HepG2 (cell line): ENCODE data around the gene SLC22A4. TPM values are rescaled to one million over a fixed set of nuclear protein-coding genes. Genes with fewer than 3 reads are reported as not detected.
A peak's percentile ranks its signal among the peaks of the same experiment; 100 is the strongest.

Source experiments
- ATAC-seq: fragments of 200-7000 bp; cut with Tn5 transposase; 3 replicates; pipeline ENCODE4 v1.9.1; 2020; ENCODE audit warnings: mild to moderate bottlenecking, moderate library complexity
- BruUV-seq: library from RNA; stranded (reverse); fragments of 400-500 nt; replicated peaks from 2 replicates; lab custom pipeline; 2021; lab: Mats Ljungman, UMichigan
- CTCF ChIA-PET: fragments of 300-600 bp; formaldehyde crosslinking; extraction: SDS; loops from one replicate; lab custom pipeline; 2021; ENCODE audit warnings: low total read pairs, inconsistent platforms, low intra/inter-chr PET ratio; lab: Yijun Ruan, JAX
- POLR2A ChIA-PET: fragments of 350-600 bp; sonication (Branson Sonifier 250); formaldehyde crosslinking; loops from one replicate; lab custom pipeline; 2020; ENCODE audit warnings: antibody characterized with exemption, inconsistent platforms; lab: Yijun Ruan, JAX
- DNase-seq: peaks from one replicate; pipeline ENCODE4 v3.0.0-alpha.2; 2015; ENCODE audit warnings: low spot score
- FAIRE-seq: peaks from 3 replicates; lab custom pipeline; 2011; peaks lifted over from hg19 to GRCh38; lab: Jason Lieb, UNC
- H2AFZ ChIP-seq: one replicate; pipeline ENCODE4 v1.6.1; 2011; ENCODE audit warnings: low read length, inconsistent platforms
- H3K27ac ChIP-seq: fragments of 300-600 bp; 3 replicates; pipeline ENCODE4 v1.8.0; 2011; ENCODE audit warnings: mixed run types, mild to moderate bottlenecking, mixed read lengths, low read length, inconsistent platforms; ENCODE audit not compliant: insufficient read depth; ENCODE audit errors: extremely low read length
- H3K27me3 ChIP-seq, 2 experiments: fragments of 200-600 bp in 1 of 2; 2 replicates in 1 of 2; 3 replicates in 1 of 2; pipeline versions ENCODE4 v1.6.0 to v1.8.0; 2011; ENCODE audit warnings: low read length in 2 of 2, mild to moderate bottlenecking in 2 of 2, moderate library complexity in 2 of 2, inconsistent platforms in 1 of 2; ENCODE audit not compliant: insufficient read depth in 2 of 2, control insufficient read depth in 1 of 2
- H3K36me3 ChIP-seq, 2 experiments: fragments of 200-600 bp in 1 of 2; replicated peaks in 1 of 2; 2 replicates in 1 of 2; 3 replicates in 1 of 2; pipeline versions ENCODE4 v1.5.1 to v1.8.0; 2011; ENCODE audit warnings: low read length in 2 of 2, inconsistent platforms in 1 of 2; ENCODE audit not compliant: insufficient read depth in 2 of 2, control insufficient read depth in 1 of 2
- H3K4me1 ChIP-seq: 2 replicates; pipeline ENCODE4 v1.5.1; 2012; ENCODE audit warnings: low read length, inconsistent platforms; ENCODE audit not compliant: insufficient read depth
- H3K4me2 ChIP-seq: 2 replicates; pipeline ENCODE4 v1.6.0; 2011; ENCODE audit warnings: low read depth, low read length, inconsistent platforms
- H3K4me3 ChIP-seq, 3 experiments: fragments of 200-600 bp in 1 of 3; sonication (generic), shearing (Covaris generic) in 1 of 3; replicated peaks in 1 of 3; 2 replicates each; pipeline ENCODE4 v1.5.1; 2011 to 2016; ENCODE audit warnings: low read length in 3 of 3, inconsistent platforms in 2 of 3, low read depth in 2 of 3, mild to moderate bottlenecking in 2 of 3, control low read depth in 1 of 3, mixed read lengths in 1 of 3; ENCODE audit not compliant: insufficient read depth in 1 of 3
- H3K79me2 ChIP-seq: one replicate; pipeline ENCODE4 v1.6.1; 2011; ENCODE audit warnings: low read length, inconsistent platforms; ENCODE audit not compliant: insufficient read depth
- H3K9ac ChIP-seq: 2 replicates; pipeline ENCODE4 v1.6.0; 2011; ENCODE audit warnings: mild to moderate bottlenecking, low read depth, low read length, inconsistent platforms; ENCODE audit not compliant: insufficient read depth
- H3K9me3 ChIP-seq: 2 replicates; pipeline ENCODE4 v1.5.1; 2012; ENCODE audit warnings: mild to moderate bottlenecking, low read length
- H4K20me1 ChIP-seq: 2 replicates; pipeline ENCODE4 v1.6.0; 2011; ENCODE audit warnings: inconsistent platforms, mild to moderate bottlenecking, low read length, moderate library complexity; ENCODE audit not compliant: insufficient read depth
- FOSL2 ChIP-seq: sonication (generic); formaldehyde crosslinking; IDR thresholded peaks from 2 replicates; pipeline ENCODE4 v1.4.0; 2020; ENCODE audit warnings: missing genetic modification reagents
- FOXA1 ChIP-seq, 2 experiments: fragments of 450-650 bp in 1 of 2; sonication (generic) in 1 of 2; formaldehyde crosslinking in 1 of 2; IDR thresholded peaks; 2 replicates each; pipeline versions ENCODE4 v1.4.0 to v1.6.1; 2016 to 2020; ENCODE audit warnings: missing genetic modification reagents in 1 of 2
- FOXP1 ChIP-seq, 2 experiments: fragments of 450-650 bp in 1 of 2; IDR thresholded peaks; 2 replicates each; pipeline ENCODE4 v1.6.1; 2017 to 2018; ENCODE audit warnings: antibody characterized with exemption in 1 of 2
- TBX3 ChIP-seq: fragments of 450-650 bp; IDR thresholded peaks from 2 replicates; pipeline ENCODE4 v1.6.1; 2017; ENCODE audit warnings: antibody characterized with exemption, mild to moderate bottlenecking, inconsistent platforms, borderline replicate concordance
- ZMYM2 ChIP-seq: sonication (generic); formaldehyde crosslinking; IDR thresholded peaks from 2 replicates; pipeline ENCODE4 v1.8.0; 2022; ENCODE audit warnings: mild to moderate bottlenecking, missing genetic modification reagents
- ZNF224 ChIP-seq: sonication (generic); formaldehyde crosslinking; IDR thresholded peaks from 2 replicates; pipeline ENCODE4 v1.5.0; 2020; ENCODE audit warnings: mild to moderate bottlenecking, missing genetic modification reagents
- ZNF317 ChIP-seq: sonication (generic); formaldehyde crosslinking; IDR thresholded peaks from 2 replicates; pipeline ENCODE4 v1.5.0; 2020; ENCODE audit warnings: mild to moderate bottlenecking, missing genetic modification reagents
- ZNF337 ChIP-seq: sonication (generic); formaldehyde crosslinking; IDR thresholded peaks from 2 replicates; pipeline ENCODE4 v1.5.1; 2020; ENCODE audit warnings: missing genetic modification reagents, low read depth, mild to moderate bottlenecking, borderline replicate concordance
- WGBS: methylation state at CpG from one replicate; pipeline ENCODE4 v1.1.6; 2017; ENCODE audit warnings: low lambda C conversion rate; 5-methylcytosine and 5-hydroxymethylcytosine counted together
- in situ Hi-C: cut with HindIII; loops from 2 replicates; pipeline ENCODE4 v1.10.0; 2017; ENCODE audit warnings: low pct_unique_long_range_greater_than_20kb; ENCODE audit not compliant: extremely low pct_ligation_motif_present
- intact Hi-C: fragments of 100-400 bp; cut with micrococcal nuclease; formaldehyde crosslinking; loops from one replicate; pipeline ENCODE4 v1.10.0; 2022; ENCODE audit not compliant: unreplicated experiment
- polyA plus RNA-seq, 8 experiments: library from polyadenylated mRNA; depleted of rRNA in 3 of 8; stranded (reverse) in 7 of 8; unstranded in 1 of 8; fragments of >200 nt; fragmentation: Illumina TruSeq in 4 of 8; extraction: Trizol in 4 of 8; gene quantifications; 2 replicates each; pipeline versions ENCODE4 v1.2.1 to v1.2.3, GENCODE V29; 2011 to 2016; ENCODE audit warnings: low read depth in 4 of 8, missing spikeins in 1 of 8, mixed read lengths in 1 of 8; ENCODE audit not compliant: insufficient read depth in 1 of 8
- total RNA-seq, 5 experiments: library from RNA; depleted of rRNA; stranded (reverse); fragments of >200 nt; fragmentation: Illumina TruSeq; extraction: Trizol; gene quantifications; 2 replicates each; pipeline ENCODE4 v1.2.3, GENCODE V29; 2016; ENCODE audit warnings: low read depth in 1 of 5
- TF ChIP-seq, protein P1 (sequence below): IDR thresholded peaks from 2 replicates; pipeline ENCODE4 v1.6.1; 2012; ENCODE audit warnings: low read length, improper control_type of control experiment
- TF ChIP-seq, protein P2 (sequence below): sonication (generic); formaldehyde crosslinking; IDR thresholded peaks from 2 replicates; pipeline ENCODE4 v1.8.0; 2022; ENCODE audit warnings: mild to moderate bottlenecking, missing genetic modification reagents; ENCODE audit not compliant: insufficient replicate concordance

Gene SLC22A4
- total and polyA plus RNA-seq, 2 of the 13 experiments (the other 11 are each of a cell fraction or from before 2014, with no cell fraction given) = 0.33 to 0.62 TPM

DNA sequence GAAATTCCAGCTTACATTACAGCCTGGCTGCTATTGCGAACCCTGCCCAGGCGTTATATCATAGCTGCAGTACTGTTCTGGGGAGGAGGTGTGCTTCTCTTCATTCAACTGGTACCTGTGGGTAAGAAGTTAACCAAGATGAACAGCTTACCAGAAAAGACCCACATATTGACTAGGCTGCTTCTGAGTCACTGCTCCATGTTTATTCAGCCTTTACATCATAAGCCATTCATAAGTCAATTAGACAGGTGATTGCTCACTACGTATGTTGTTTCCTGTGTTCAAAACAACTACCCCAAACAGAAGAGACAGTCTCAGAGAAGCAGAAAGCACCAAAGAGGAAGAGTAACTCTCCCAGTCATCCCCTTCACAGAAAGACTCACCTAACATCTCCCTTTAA, 40.6 kb downstream of the SLC22A4 start:
- H3K9ac ChIP-seq = no peak overlapping the region
- BruUV-seq = no TSS peak
- POLR2A ChIA-PET = no interaction called here
- TF ChIP-seq FOXA1 (IDR thresholded peaks at IDR 0.05) = no peak
- TF ChIP-seq FOXA1 (CRISPR knock-in tag; IDR thresholded peaks at IDR 0.05) = 0 out of 2 replicates have a peak, but pooled peaks have one; percentile 30
- no peak for TF ChIP-seq FOXP1 (IDR thresholded peaks at IDR 0.05)
- TF ChIP-seq FOXP1 (CRISPR knock-in tag; IDR thresholded peaks at IDR 0.05) = peak; percentile 37; the same call in 1 of the 2 replicates
- TF ChIP-seq FOSL2 (CRISPR knock-in tag) = peak; percentile 36; the same call in 1 of the 2 replicates
- TF ChIP-seq ZNF224 = no peak
- peak; percentile 90 for TF ChIP-seq ZNF317 (CRISPR knock-in tag)
- intact Hi-C loops = no loop called here
- H3K9me3 ChIP-seq = no peaks in the 10 kb centered on the region
- CTCF ChIA-PET = no interaction called here
- H3K27me3 ChIP-seq = no peaks in the 10 kb centered on the region
- WGBS = 85% methylated on average over 3 of the region's 3 CpGs
- H4K20me1 ChIP-seq = no peaks in the 10 kb centered on the region
- peaks cover 22% of the 10 kb centered on the region for H3K4me1 ChIP-seq
- no peaks in the 10 kb centered on the region for H3K79me2 ChIP-seq
- no peak overlapping the region for H3K4me2 ChIP-seq
- H3K27ac ChIP-seq = no peak overlapping the region
- H3K36me3 ChIP-seq = no peaks in the 10 kb centered on the region
- no peak overlapping the region for H3K4me3 ChIP-seq
- in situ Hi-C loops = no loop called here
- DNase-seq = peak; percentile 14
- no peak; the same call in 2 of the 3 replicates for ATAC-seq
- H2AFZ ChIP-seq = no peak overlapping the region
- FAIRE-seq = peak; percentile 4

GRCh38 chr5:132335402-132335801, 41.2 kb downstream of the SLC22A4 start:
- BruUV-seq = no TSS peak
- DNase-seq (no peak), ATAC-seq (no peak), FAIRE-seq (no peak)
- no peaks in the 10 kb centered on the region for H3K27me3 ChIP-seq
- no peak overlapping the region for H3K4me3 ChIP-seq
- H3K79me2 ChIP-seq = no peaks in the 10 kb centered on the region
- no peak overlapping the region for H3K9ac ChIP-seq
- H2AFZ ChIP-seq = no peak overlapping the region
- intact Hi-C loops (no loop called here), in situ Hi-C loops (no loop called here)
- CTCF ChIA-PET = no interaction called here
- H3K27ac ChIP-seq = no peak overlapping the region
- peaks cover 28% of the 10 kb centered on the region for H3K4me1 ChIP-seq
- H3K36me3 ChIP-seq = no peaks in the 10 kb centered on the region
- no peak overlapping the region for H3K4me2 ChIP-seq
- no peaks in the 10 kb centered on the region for H3K9me3 ChIP-seq
- POLR2A ChIA-PET = no interaction called here
- H4K20me1 ChIP-seq = no peaks in the 10 kb centered on the region
- TF ChIP-seq, protein P1, sequence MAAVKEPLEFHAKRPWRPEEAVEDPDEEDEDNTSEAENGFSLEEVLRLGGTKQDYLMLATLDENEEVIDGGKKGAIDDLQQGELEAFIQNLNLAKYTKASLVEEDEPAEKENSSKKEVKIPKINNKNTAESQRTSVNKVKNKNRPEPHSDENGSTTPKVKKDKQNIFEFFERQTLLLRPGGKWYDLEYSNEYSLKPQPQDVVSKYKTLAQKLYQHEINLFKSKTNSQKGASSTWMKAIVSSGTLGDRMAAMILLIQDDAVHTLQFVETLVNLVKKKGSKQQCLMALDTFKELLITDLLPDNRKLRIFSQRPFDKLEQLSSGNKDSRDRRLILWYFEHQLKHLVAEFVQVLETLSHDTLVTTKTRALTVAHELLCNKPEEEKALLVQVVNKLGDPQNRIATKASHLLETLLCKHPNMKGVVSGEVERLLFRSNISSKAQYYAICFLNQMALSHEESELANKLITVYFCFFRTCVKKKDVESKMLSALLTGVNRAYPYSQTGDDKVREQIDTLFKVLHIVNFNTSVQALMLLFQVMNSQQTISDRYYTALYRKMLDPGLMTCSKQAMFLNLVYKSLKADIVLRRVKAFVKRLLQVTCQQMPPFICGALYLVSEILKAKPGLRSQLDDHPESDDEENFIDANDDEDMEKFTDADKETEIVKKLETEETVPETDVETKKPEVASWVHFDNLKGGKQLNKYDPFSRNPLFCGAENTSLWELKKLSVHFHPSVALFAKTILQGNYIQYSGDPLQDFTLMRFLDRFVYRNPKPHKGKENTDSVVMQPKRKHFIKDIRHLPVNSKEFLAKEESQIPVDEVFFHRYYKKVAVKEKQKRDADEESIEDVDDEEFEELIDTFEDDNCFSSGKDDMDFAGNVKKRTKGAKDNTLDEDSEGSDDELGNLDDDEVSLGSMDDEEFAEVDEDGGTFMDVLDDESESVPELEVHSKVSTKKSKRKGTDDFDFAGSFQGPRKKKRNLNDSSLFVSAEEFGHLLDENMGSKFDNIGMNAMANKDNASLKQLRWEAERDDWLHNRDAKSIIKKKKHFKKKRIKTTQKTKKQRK = no peak
- TF ChIP-seq ZNF337 (CRISPR knock-in tag) (no peak), TBX3 (no peak), ZMYM2 (CRISPR knock-in tag) (no peak)
- TF ChIP-seq, protein P2, sequence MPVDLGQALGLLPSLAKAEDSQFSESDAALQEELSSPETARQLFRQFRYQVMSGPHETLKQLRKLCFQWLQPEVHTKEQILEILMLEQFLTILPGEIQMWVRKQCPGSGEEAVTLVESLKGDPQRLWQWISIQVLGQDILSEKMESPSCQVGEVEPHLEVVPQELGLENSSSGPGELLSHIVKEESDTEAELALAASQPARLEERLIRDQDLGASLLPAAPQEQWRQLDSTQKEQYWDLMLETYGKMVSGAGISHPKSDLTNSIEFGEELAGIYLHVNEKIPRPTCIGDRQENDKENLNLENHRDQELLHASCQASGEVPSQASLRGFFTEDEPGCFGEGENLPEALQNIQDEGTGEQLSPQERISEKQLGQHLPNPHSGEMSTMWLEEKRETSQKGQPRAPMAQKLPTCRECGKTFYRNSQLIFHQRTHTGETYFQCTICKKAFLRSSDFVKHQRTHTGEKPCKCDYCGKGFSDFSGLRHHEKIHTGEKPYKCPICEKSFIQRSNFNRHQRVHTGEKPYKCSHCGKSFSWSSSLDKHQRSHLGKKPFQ (CRISPR knock-in tag) = no peak
